ENCODE results near the gene OVOL1. TPM values are rescaled to one million over a fixed set of nuclear protein-coding genes. Genes with fewer than 3 reads are reported as not detected.

The OVOL1 gene
- total and polyA plus RNA-seq, 8 donors: 0.92 to 120 (median 7.8) TPM; not detected in 1

- no peaks in the 10 kb centered on the region for H3K9me3 ChIP-seq
- 54 to 81% (median 70%) methylated on average over 5 to 13 of the region's 13 CpGs for WGBS, 5 donors
- TF ChIP-seq, protein P1, sequence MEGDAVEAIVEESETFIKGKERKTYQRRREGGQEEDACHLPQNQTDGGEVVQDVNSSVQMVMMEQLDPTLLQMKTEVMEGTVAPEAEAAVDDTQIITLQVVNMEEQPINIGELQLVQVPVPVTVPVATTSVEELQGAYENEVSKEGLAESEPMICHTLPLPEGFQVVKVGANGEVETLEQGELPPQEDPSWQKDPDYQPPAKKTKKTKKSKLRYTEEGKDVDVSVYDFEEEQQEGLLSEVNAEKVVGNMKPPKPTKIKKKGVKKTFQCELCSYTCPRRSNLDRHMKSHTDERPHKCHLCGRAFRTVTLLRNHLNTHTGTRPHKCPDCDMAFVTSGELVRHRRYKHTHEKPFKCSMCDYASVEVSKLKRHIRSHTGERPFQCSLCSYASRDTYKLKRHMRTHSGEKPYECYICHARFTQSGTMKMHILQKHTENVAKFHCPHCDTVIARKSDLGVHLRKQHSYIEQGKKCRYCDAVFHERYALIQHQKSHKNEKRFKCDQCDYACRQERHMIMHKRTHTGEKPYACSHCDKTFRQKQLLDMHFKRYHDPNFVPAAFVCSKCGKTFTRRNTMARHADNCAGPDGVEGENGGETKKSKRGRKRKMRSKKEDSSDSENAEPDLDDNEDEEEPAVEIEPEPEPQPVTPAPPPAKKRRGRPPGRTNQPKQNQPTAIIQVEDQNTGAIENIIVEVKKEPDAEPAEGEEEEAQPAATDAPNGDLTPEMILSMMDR (IDR thresholded peaks at IDR 0.05): no peak
- TF ChIP-seq EP300 (IDR thresholded peaks at IDR 0.05) (no peak), POLR2A (IDR thresholded peaks at IDR 0.05) (no peak), POLR2AphosphoS5 (IDR thresholded peaks at IDR 0.05) (no peak)
- no peak overlapping the region for H3K27ac ChIP-seq
- peaks cover 0 to 68% (median 9%) of the 10 kb centered on the region in 3 donors for H3K27me3 ChIP-seq
- H3K4me1 ChIP-seq: peaks cover 0 to 12% (median 10%) of the 10 kb centered on the region in 4 donors
- H3K36me3 ChIP-seq: peaks cover 0 to 11% (median 0%) of the 10 kb centered on the region in 4 donors
- intact Hi-C loops (cut with DNase I; ENCODE audit: low total_unique reads): no loop called here
- no peak for DNase-seq
- H3K4me3 ChIP-seq: no peak overlapping the region
Observed at GRCh38 chr11:65797711-65798110, 10.8 kb downstream of the OVOL1 start.

- WGBS, 5 donors: 84 to 93% (median 91%) methylated on average over 8 of the region's 8 CpGs
- Histone ChIP-seq H3K36me3 (peaks cover 0 to 11% (median 0%) of the 10 kb centered on the region in 4 donors), H3K4me3 (no peak overlapping the region), H3K9me3 (no peaks in the 10 kb centered on the region), H3K27me3 (peaks cover 4 to 74% (median 19%) of the 10 kb centered on the region in 3 donors), H3K4me1 (peaks cover 0 to 2% (median 0%) of the 10 kb centered on the region in 4 donors), H3K27ac (no peak overlapping the region)
- TF ChIP-seq POLR2A (IDR thresholded peaks at IDR 0.05): no peak
- no peak for TF ChIP-seq EP300 (IDR thresholded peaks at IDR 0.05)
- intact Hi-C loops (cut with DNase I; ENCODE audit: low total_unique reads): no loop called here
- DNase-seq: no peak
Observed at GRCh38 chr11:65798882-65799281, 12.0 kb downstream of the OVOL1 start.

GRCh38 chr11:65801153-65801987, 14.5 kb downstream of the OVOL1 start:
- peaks cover 6 to 84% (median 26%) of the 10 kb centered on the region in 3 donors for H3K27me3 ChIP-seq
- TF ChIP-seq EP300 (IDR thresholded peaks at IDR 0.05) (no peak), POLR2AphosphoS5 (IDR thresholded peaks at IDR 0.05) (no peak), POLR2A (IDR thresholded peaks at IDR 0.05) (no peak)
- no peaks in the 10 kb centered on the region for H3K36me3 ChIP-seq
- intact Hi-C loops (cut with DNase I; ENCODE audit: low total_unique reads): no loop called here
- no peaks in the 10 kb centered on the region for H3K9me3 ChIP-seq
- H3K27ac ChIP-seq: no peak overlapping the region
- H3K4me3 ChIP-seq: no peak overlapping the region
- H3K4me1 ChIP-seq: no peaks in the 10 kb centered on the region
- 70 to 80% (median 78%) methylated on average over 12 to 18 of the region's 18 CpGs for WGBS, 5 donors
- no peak for DNase-seq

GRCh38 chr11:65802841-65803240, 16.0 kb downstream of the OVOL1 start:
- Histone ChIP-seq H3K4me3 (no peak overlapping the region), H3K27me3 (peaks cover 6 to 90% (median 27%) of the 10 kb centered on the region in 3 donors), H3K27ac (no peak overlapping the region), H3K36me3 (no peaks in the 10 kb centered on the region), H3K9me3 (no peaks in the 10 kb centered on the region), H3K4me1 (no peaks in the 10 kb centered on the region)
- TF ChIP-seq POLR2AphosphoS5 (IDR thresholded peaks at IDR 0.05): no peak
- TF ChIP-seq, protein P1 (IDR thresholded peaks at IDR 0.05): no peak
- TF ChIP-seq POLR2A (IDR thresholded peaks at IDR 0.05): no peak
- TF ChIP-seq EP300 (IDR thresholded peaks at IDR 0.05): no peak
- intact Hi-C loops (cut with DNase I; ENCODE audit: low total_unique reads): no loop called here
- WGBS, 5 donors: 72 to 89% (median 82%) methylated on average over 9 of the region's 9 CpGs
- DNase-seq: no peak

GRCh38 chr11:65803797-65804492, 17.1 kb downstream of the OVOL1 start:
- 51 to 64% (median 58%) methylated on average over 18 to 21 of the region's 21 CpGs for WGBS, 5 donors
- peaks cover 6 to 90% (median 38%) of the 10 kb centered on the region in 3 donors for H3K27me3 ChIP-seq

More at GRCh38 chr11:65803797-65804492, 17.1 kb downstream of the OVOL1 start:
- no peaks in the 10 kb centered on the region for H3K36me3 ChIP-seq
- TF ChIP-seq EP300 (IDR thresholded peaks at IDR 0.05) (no peak), POLR2A (IDR thresholded peaks at IDR 0.05) (no peak), POLR2AphosphoS5 (IDR thresholded peaks at IDR 0.05) (no peak)
- TF ChIP-seq, protein P1 (IDR thresholded peaks at IDR 0.05): no peak
- no peak for DNase-seq
- no peak overlapping the region for H3K4me3 ChIP-seq
- intact Hi-C loops (cut with DNase I; ENCODE audit: low total_unique reads): no loop called here
- H3K27ac ChIP-seq: no peak overlapping the region
- no peaks in the 10 kb centered on the region for H3K9me3 ChIP-seq
- H3K4me1 ChIP-seq: no peaks in the 10 kb centered on the region
